Trophoblast cell (in vitro differentiated cells and primary cell): Measurements from ENCODE around the gene ST6GALNAC3.

Experiments used
- DNase-seq, 2 donors: peaks; one replicate each; pipeline ENCODE4 v3.0.0-alpha.2; 2016
- H2AFZ ChIP-seq: 2 replicates; pipeline ENCODE4 v1.6.1; 2013; ENCODE audit warnings: low read length, moderate library complexity, mild to moderate bottlenecking; ENCODE audit not compliant: insufficient read depth, poor library complexity
- H2AK5ac ChIP-seq: 2 replicates; pipeline ENCODE4 v1.6.1; 2013; ENCODE audit warnings: mild to moderate bottlenecking, low read length
- H2BK120ac ChIP-seq: 2 replicates; pipeline ENCODE4 v1.6.1; 2013; ENCODE audit warnings: low read length, mild to moderate bottlenecking, moderate library complexity; ENCODE audit not compliant: insufficient read depth, poor library complexity
- H2BK12ac ChIP-seq: 2 replicates; pipeline ENCODE4 v1.6.1; 2013; ENCODE audit warnings: mild to moderate bottlenecking, low read length, moderate library complexity
- H2BK5ac ChIP-seq: 2 replicates; pipeline ENCODE4 v1.6.1; 2013; ENCODE audit warnings: low read length, low read depth, moderate library complexity, mild to moderate bottlenecking; ENCODE audit not compliant: poor library complexity
- H3K14ac ChIP-seq: 2 replicates; pipeline ENCODE4 v1.6.1; 2013; ENCODE audit warnings: mild to moderate bottlenecking, low read length
- H3K18ac ChIP-seq: 2 replicates; pipeline ENCODE4 v1.6.1; 2013; ENCODE audit warnings: mild to moderate bottlenecking, low read length
- H3K23ac ChIP-seq: 2 replicates; pipeline ENCODE4 v1.6.1; 2013; ENCODE audit warnings: low read length
- H3K27ac ChIP-seq: 2 replicates; pipeline ENCODE4 v1.5.1; 2013; ENCODE audit warnings: low read depth, mild to moderate bottlenecking, inconsistent platforms, low read length, moderate library complexity
- H3K27me3 ChIP-seq: 2 replicates; pipeline ENCODE4 v1.6.1; 2013; ENCODE audit warnings: inconsistent platforms, mild to moderate bottlenecking, low read length, moderate library complexity; ENCODE audit not compliant: insufficient read depth
- H3K36me3 ChIP-seq, 2 experiments: 1 replicate in 1 of 2; 2 replicates in 1 of 2; pipeline ENCODE4 v1.6.1; 2013; ENCODE audit warnings: low read length in 2 of 2, mild to moderate bottlenecking in 2 of 2, moderate library complexity in 1 of 2; ENCODE audit not compliant: insufficient read depth in 2 of 2, control insufficient read depth in 1 of 2
- H3K4ac ChIP-seq: 2 replicates; pipeline ENCODE4 v1.6.1; 2013; ENCODE audit warnings: low read depth, mild to moderate bottlenecking, low read length, moderate library complexity
- H3K4me1 ChIP-seq, 2 experiments: 1 replicate in 1 of 2; 2 replicates in 1 of 2; pipeline ENCODE4 v1.6.1; 2013; ENCODE audit warnings: low read length in 2 of 2, mild to moderate bottlenecking in 2 of 2, moderate library complexity in 1 of 2; ENCODE audit not compliant: insufficient read depth in 2 of 2, control insufficient read depth in 1 of 2
- H3K4me2 ChIP-seq: 2 replicates; pipeline ENCODE4 v1.6.1; 2013; ENCODE audit warnings: inconsistent platforms, mild to moderate bottlenecking, low read length, moderate library complexity
- H3K4me3 ChIP-seq: 2 replicates; pipeline ENCODE4 v1.5.1; 2013; ENCODE audit warnings: mild to moderate bottlenecking, low read depth, low read length, inconsistent platforms
- H3K79me1 ChIP-seq: one replicate; pipeline ENCODE4 v1.6.1; 2013; ENCODE audit warnings: low read length
- H3K79me2 ChIP-seq: 2 replicates; pipeline ENCODE4 v1.6.1; 2013; ENCODE audit warnings: low read length, mild to moderate bottlenecking; ENCODE audit not compliant: control insufficient read depth, insufficient read depth, poor library complexity
- H3K9ac ChIP-seq: 2 replicates; pipeline ENCODE4 v1.6.1; 2013; ENCODE audit warnings: mild to moderate bottlenecking, low read length
- H3K9me3 ChIP-seq: 2 replicates; pipeline ENCODE4 v1.6.1; 2013; ENCODE audit warnings: low read depth, mild to moderate bottlenecking, control low read depth, inconsistent platforms, low read length; ENCODE audit not compliant: insufficient read depth
- H4K12ac ChIP-seq: 2 replicates; pipeline ENCODE4 v1.6.1; 2013; ENCODE audit warnings: low read depth, mild to moderate bottlenecking, low read length, moderate library complexity
- H4K8ac ChIP-seq: 2 replicates; pipeline ENCODE4 v1.6.1; 2013; ENCODE audit warnings: low read depth, mild to moderate bottlenecking, low read length, moderate library complexity
- H4K91ac ChIP-seq: one replicate; pipeline ENCODE4 v1.6.1; 2013; ENCODE audit warnings: low read depth, mild to moderate bottlenecking, low read length, moderate library complexity
- WGBS: extraction: QIAGEN DNeasy Blood & Tissue Kit; methylation state at CpG from one replicate; pipeline ENCODE4 v1.1.7; 2013; ENCODE audit warnings: missing lambda C conversion rate; ENCODE audit not compliant: insufficient read length, insufficient coverage; ENCODE audit errors: extremely low coverage; 5-methylcytosine and 5-hydroxymethylcytosine counted together

The ST6GALNAC3 gene

GRCh38 chr1:76530953-76531352 is 456.4 kb downstream of the ST6GALNAC3 start:
- Histone ChIP-seq H3K23ac (no peak overlapping the region), H2BK5ac (no peak overlapping the region), H2AFZ (no peak overlapping the region), H3K18ac (no peak overlapping the region), H3K36me3 (no peaks in the 10 kb centered on the region), H3K14ac (no peak overlapping the region), H2AK5ac (no peak overlapping the region), H3K79me1 (no peaks in the 10 kb centered on the region), H2BK120ac (no peak overlapping the region), H3K4me1 (no peaks in the 10 kb centered on the region), H2BK12ac (no peak overlapping the region), H3K27me3 (no peaks in the 10 kb centered on the region), H3K4me3 (no peak overlapping the region), H3K4ac (no peak overlapping the region), H4K8ac (no peak overlapping the region), H3K79me2 (no peaks in the 10 kb centered on the region), H3K27ac (no peak overlapping the region), H4K12ac (no peak overlapping the region), H4K91ac (no peak overlapping the region), H3K9me3 (no peaks in the 10 kb centered on the region), H3K4me2 (no peak overlapping the region), H3K9ac (no peak overlapping the region)
- no peak for DNase-seq
- no CpG with 5 or more reads among the region's 3 CpGs for WGBS

- no CpG with 5 or more reads among the region's 2 CpGs for WGBS
- Histone ChIP-seq H4K8ac (no peak overlapping the region), H3K14ac (no peak overlapping the region), H3K36me3 (no peaks in the 10 kb centered on the region), H3K27me3 (no peaks in the 10 kb centered on the region), H2AK5ac (no peak overlapping the region), H3K9me3 (no peaks in the 10 kb centered on the region), H3K4me3 (no peak overlapping the region), H3K23ac (no peak overlapping the region), H4K91ac (no peak overlapping the region), H2BK12ac (no peak overlapping the region), H3K4me2 (no peak overlapping the region), H3K9ac (no peak overlapping the region), H2AFZ (no peak overlapping the region), H3K4ac (no peak overlapping the region), H3K79me1 (no peaks in the 10 kb centered on the region), H3K18ac (no peak overlapping the region), H2BK5ac (no peak overlapping the region), H4K12ac (no peak overlapping the region), H2BK120ac (no peak overlapping the region), H3K27ac (no peak overlapping the region), H3K4me1 (no peaks in the 10 kb centered on the region), H3K79me2 (no peaks in the 10 kb centered on the region)
- no peak for DNase-seq
Measured at GRCh38 chr1:76541618-76542017, 467.1 kb downstream of the ST6GALNAC3 start.

GRCh38 chr1:76542359-76542758 is 467.8 kb downstream of the ST6GALNAC3 start:
- Histone ChIP-seq H3K14ac (no peak overlapping the region), H3K36me3 (no peaks in the 10 kb centered on the region), H2BK12ac (no peak overlapping the region), H4K8ac (no peak overlapping the region), H3K9ac (no peak overlapping the region), H2BK120ac (no peak overlapping the region), H2BK5ac (no peak overlapping the region), H4K91ac (no peak overlapping the region), H3K79me2 (no peaks in the 10 kb centered on the region), H3K4me2 (no peak overlapping the region), H3K27me3 (no peaks in the 10 kb centered on the region), H4K12ac (no peak overlapping the region), H2AK5ac (no peak overlapping the region), H3K27ac (no peak overlapping the region), H3K79me1 (no peaks in the 10 kb centered on the region), H3K4me1 (no peaks in the 10 kb centered on the region), H3K9me3 (no peaks in the 10 kb centered on the region), H3K4ac (no peak overlapping the region), H3K23ac (no peak overlapping the region), H3K4me3 (no peak overlapping the region), H3K18ac (no peak overlapping the region), H2AFZ (no peak overlapping the region)
- DNase-seq: no peak

- no peaks in the 10 kb centered on the region for H3K79me2 ChIP-seq
- no peak overlapping the region for H3K9ac ChIP-seq
- H3K14ac ChIP-seq: no peak overlapping the region
- H2AK5ac ChIP-seq: no peak overlapping the region
- no peak overlapping the region for H2BK120ac ChIP-seq
- DNase-seq: no peak
- H4K12ac ChIP-seq: no peak overlapping the region
- no peak overlapping the region for H3K27ac ChIP-seq
- no peak overlapping the region for H3K4me3 ChIP-seq
- no peaks in the 10 kb centered on the region for H3K9me3 ChIP-seq
- no peak overlapping the region for H2BK12ac ChIP-seq
- no peak overlapping the region for H4K8ac ChIP-seq
- no peak overlapping the region for H3K4me2 ChIP-seq
- no peak overlapping the region for H4K91ac ChIP-seq
- no peak overlapping the region for H2AFZ ChIP-seq
- WGBS: no CpG with 5 or more reads among the region's 3 CpGs
- no peaks in the 10 kb centered on the region for H3K36me3 ChIP-seq
- no peak overlapping the region for H3K23ac ChIP-seq
- H3K4ac ChIP-seq: no peak overlapping the region
- H3K27me3 ChIP-seq: no peaks in the 10 kb centered on the region
- H3K79me1 ChIP-seq: no peaks in the 10 kb centered on the region
- no peak overlapping the region for H2BK5ac ChIP-seq
- no peaks in the 10 kb centered on the region for H3K4me1 ChIP-seq
- H3K18ac ChIP-seq: no peak overlapping the region
Measured at GRCh38 chr1:76543495-76543894, 468.9 kb downstream of the ST6GALNAC3 start.
